CD4-positive, alpha-beta T cell treated with Interleukin-1 beta for 1 hour (primary cell): ENCODE results near the gene RASEF.
"Not testable (repeated sequence)": the region's sequence is repeated elsewhere in the genome, so short reads cannot be mapped to it uniquely, and the experiment has no call there.

Source experiments
- DNase-seq, 2 donors: peaks; one replicate each; pipeline ENCODE4 v3.0.0-alpha.2; 2020 to 2022

The RASEF gene

DNA sequence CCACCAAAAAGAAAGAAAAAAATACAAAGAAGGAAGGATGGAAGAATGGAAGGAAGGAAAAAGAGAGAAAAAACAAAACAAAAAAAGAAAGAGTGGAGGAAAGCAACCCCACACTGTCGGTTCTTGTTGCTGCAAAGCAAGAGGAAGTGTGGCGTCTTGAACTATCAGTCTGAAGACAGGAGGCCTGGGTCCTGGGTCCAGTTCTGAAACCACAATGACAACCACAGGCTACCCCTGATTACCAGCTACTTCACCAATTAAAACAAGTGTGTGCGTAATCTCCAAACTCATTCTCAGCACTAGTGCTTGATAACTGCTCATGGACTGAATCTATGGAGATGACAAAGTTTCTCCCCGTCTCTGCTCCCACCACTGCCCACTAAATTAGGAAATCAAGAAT lies 93.7 kb downstream of the RASEF start:
- no peak for DNase-seq

GRCh38 chr9:82968816-82969215 lies 94.1 kb downstream of the RASEF start:
- DNase-seq, result no peak

DNA sequence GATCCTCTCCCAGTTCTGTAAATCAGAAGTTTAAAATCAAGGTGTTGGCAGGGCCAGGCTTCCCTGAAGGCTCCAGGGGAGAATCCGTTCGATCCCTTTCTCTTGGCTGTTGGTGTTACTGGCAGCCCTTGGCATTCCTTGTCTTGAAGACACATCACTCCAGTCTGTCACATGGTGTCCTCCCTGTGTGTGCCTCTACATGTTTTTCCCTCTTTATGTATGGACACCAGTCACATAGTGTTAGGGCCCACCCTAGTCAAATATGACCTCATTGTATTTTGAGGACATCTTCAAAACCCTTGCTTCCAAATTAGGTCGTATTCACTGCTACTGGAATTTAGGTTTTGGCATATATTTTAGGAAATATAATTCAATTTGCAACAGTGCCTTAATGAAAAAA lies 94.6 kb downstream of the RASEF start:
- no peak for DNase-seq

GRCh38 chr9:82961504-82962125 lies 101.3 kb downstream of the RASEF start:
- peak; percentile 20 to 21 for DNase-seq

- DNase-seq, result no peak
Observed at GRCh38 chr9:82957529-82958379, 105.2 kb downstream of the RASEF start.

DNA sequence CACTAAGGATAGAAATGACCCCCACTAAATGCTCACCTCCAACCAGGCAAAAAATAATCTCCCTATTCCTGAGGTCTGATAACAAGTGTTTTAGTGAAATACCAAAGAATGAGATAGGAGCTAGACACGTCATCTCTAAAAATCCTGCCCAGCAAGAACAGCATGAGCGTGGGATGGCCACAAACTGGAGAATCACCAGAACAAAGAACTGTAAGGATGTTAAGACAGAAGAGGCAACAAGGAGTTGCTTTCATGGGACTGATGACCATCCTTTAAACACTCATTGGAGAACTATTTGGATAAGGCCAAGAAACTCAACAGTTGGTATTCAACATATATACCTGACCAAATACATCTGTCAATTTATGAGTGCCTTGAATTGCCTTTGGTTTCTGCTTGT lies 113.7 kb downstream of the RASEF start:
- DNase-seq, result no peak

GRCh38 chr9:82940376-82940775 lies 122.6 kb downstream of the RASEF start:
- DNase-seq, result no peak

DNA sequence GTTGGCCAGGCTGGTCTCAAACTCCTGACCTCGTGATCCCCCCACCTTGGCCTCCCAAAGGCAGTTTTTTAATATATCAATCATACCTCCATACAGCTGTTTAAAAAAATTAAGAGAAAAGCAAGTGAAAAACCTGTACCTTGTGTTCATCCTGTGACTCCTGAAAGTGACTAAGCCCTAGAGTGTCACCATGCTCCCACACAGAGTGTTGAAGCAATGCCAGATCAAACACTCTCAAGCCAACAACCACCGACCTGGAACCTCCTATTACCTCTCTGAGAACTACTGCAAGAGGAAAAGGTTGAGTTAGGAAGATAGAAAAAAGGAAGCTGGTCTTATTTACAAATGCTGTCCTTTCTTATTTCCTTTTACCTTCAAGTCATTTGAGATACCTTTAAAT lies 123.5 kb downstream of the RASEF start:
- DNase-seq, result no peak

GRCh38 chr9:82938426-82939218 lies 124.3 kb downstream of the RASEF start:
- no peak for DNase-seq

GRCh38 chr9:82936561-82936960 lies 126.4 kb downstream of the RASEF start:
- not testable (repeated sequence) for DNase-seq

GRCh38 chr9:82934949-82935348 lies 128.0 kb downstream of the RASEF start:
- DNase-seq, result no peak

DNA sequence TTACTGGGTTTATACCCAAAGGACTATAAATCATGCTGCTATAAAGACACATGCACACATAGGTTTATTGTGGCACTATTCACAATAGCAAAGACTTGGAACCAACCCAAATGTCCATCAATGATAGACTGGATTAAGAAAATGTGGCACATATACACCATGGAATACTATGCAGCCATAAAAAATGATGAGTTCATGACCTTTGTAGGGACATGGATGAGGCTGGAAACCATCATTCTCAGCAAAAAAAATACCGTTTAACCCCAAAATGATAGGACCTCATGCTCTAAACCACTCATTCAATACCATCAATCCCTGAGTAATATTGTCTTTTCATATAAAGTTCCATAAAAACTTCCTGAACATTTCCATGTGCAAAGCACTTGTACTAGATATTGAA lies 128.9 kb downstream of the RASEF start:
- DNase-seq, result not testable (repeated sequence)

DNA sequence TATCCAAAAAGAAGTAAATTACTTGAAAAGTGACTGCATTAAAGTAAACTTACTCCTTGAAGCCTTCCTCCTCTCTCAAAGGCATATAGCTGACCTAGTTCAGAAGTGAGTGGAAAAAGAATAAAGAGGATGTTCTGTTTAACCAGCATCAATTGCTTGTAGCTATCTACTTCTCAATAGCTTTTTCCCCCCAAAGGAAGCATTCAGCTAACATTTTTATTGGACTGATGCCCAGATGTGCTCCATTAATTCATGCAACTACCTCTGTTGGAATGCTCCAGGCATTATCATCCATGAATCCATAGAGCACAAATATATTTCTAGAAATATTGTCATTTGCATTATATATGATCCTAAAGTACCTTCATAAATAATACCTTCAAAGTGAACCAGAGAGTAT lies 132.8 kb downstream of the RASEF start:
- DNase-seq, result no peak
